Measurements from ENCODE around the gene COX19.

The COX19 gene

GRCh38 chr7:1021366-1021765 lies 46.0 kb upstream of the COX19 start:
- Histone ChIP-seq H3K36me3 (no peaks in the 10 kb centered on the region), H3K9me3 (peaks cover 12% of the 10 kb centered on the region), H3K4me3 (ENCODE audit: low read depth in 1 of 2, low read length in 1 of 2) (no peak overlapping the region), H3K4me1 (ENCODE audit: control insufficient read depth in 1 of 2, insufficient read depth in 1 of 2, low read depth in 1 of 2, low read length in 1 of 2) (peaks cover 7 to 8% of the 10 kb centered on the region in 2 experiments), H3K27ac (no peak overlapping the region), H3K27me3 (peaks cover 17% of the 10 kb centered on the region)
- TF ChIP-seq CTCF (IDR thresholded peaks at IDR 0.05), result no peak

- H3K27ac ChIP-seq, result no peak overlapping the region
- H3K27me3 ChIP-seq, result peaks cover 12% of the 10 kb centered on the region
- no peak for TF ChIP-seq CTCF (IDR thresholded peaks at IDR 0.05)
- peaks cover 7 to 8% of the 10 kb centered on the region in 2 experiments for H3K4me1 ChIP-seq (ENCODE audit: control insufficient read depth in 1 of 2, insufficient read depth in 1 of 2, low read depth in 1 of 2, low read length in 1 of 2)
- peaks cover 12% of the 10 kb centered on the region for H3K9me3 ChIP-seq
- H3K4me3 ChIP-seq (ENCODE audit: low read depth in 1 of 2, low read length in 1 of 2), result no peak overlapping the region
- H3K36me3 ChIP-seq, result no peaks in the 10 kb centered on the region
Measured at GRCh38 chr7:1020849-1021251, 45.5 kb upstream of the COX19 start.

- no peak for TF ChIP-seq CTCF (IDR thresholded peaks at IDR 0.05)
- peaks cover 12% of the 10 kb centered on the region for H3K9me3 ChIP-seq
- peaks cover 7 to 8% of the 10 kb centered on the region in 2 experiments for H3K4me1 ChIP-seq (ENCODE audit: control insufficient read depth in 1 of 2, insufficient read depth in 1 of 2, low read depth in 1 of 2, low read length in 1 of 2)
- no peak overlapping the region for H3K27ac ChIP-seq
- peaks cover 7% of the 10 kb centered on the region for H3K27me3 ChIP-seq
- H3K36me3 ChIP-seq, result no peaks in the 10 kb centered on the region
- H3K4me3 ChIP-seq (ENCODE audit: low read depth in 1 of 2, low read length in 1 of 2), result no peak overlapping the region
Measured at GRCh38 chr7:1019789-1020610, 44.7 kb upstream of the COX19 start.

GRCh38 chr7:1019255-1019785 lies 44.0 kb upstream of the COX19 start:
- Histone ChIP-seq H3K27ac (no peak overlapping the region), H3K4me3 (ENCODE audit: low read depth in 1 of 2, low read length in 1 of 2) (no peak overlapping the region), H3K27me3 (peaks cover under 1% of the 10 kb centered on the region), H3K9me3 (peaks cover 12% of the 10 kb centered on the region), H3K36me3 (no peaks in the 10 kb centered on the region), H3K4me1 (ENCODE audit: control insufficient read depth in 1 of 2, insufficient read depth in 1 of 2, low read depth in 1 of 2, low read length in 1 of 2) (peaks cover 2 to 3% of the 10 kb centered on the region in 2 experiments)
- no peak for TF ChIP-seq CTCF (IDR thresholded peaks at IDR 0.05)

GRCh38 chr7:1018334-1018695 lies 43.0 kb upstream of the COX19 start:
- Histone ChIP-seq H3K27ac (no peak overlapping the region), H3K27me3 (no peaks in the 10 kb centered on the region), H3K36me3 (no peaks in the 10 kb centered on the region), H3K4me1 (ENCODE audit: control insufficient read depth in 1 of 2, insufficient read depth in 1 of 2, low read depth in 1 of 2, low read length in 1 of 2) (no peaks in the 10 kb centered on the region), H3K4me3 (ENCODE audit: low read depth in 1 of 2, low read length in 1 of 2) (no peak overlapping the region), H3K9me3 (peaks cover 12% of the 10 kb centered on the region)
- no peak for TF ChIP-seq CTCF (IDR thresholded peaks at IDR 0.05)
